Prostate gland (tissue), 2 donors: ENCODE data around the gene TFRC. TPM values are rescaled to one million over a fixed set of nuclear protein-coding genes. Genes with fewer than 3 reads are reported as not detected.
"Not testable (repeated sequence)": the region's sequence is repeated elsewhere in the genome, so short reads cannot be mapped to it uniquely, and the experiment has no call there.

ENCODE experiments used
- DNase-seq: peaks from one replicate; pipeline ENCODE4 v3.0.0-alpha.2; 2019; ENCODE audit warnings: low spot score
- H3K27ac ChIP-seq, 2 donors: fragments of 200-600 bp; sonication (generic); 2 replicates each; pipeline ENCODE4 v1.5.1; 2017 to 2019
- H3K27me3 ChIP-seq: fragments of 200-600 bp; sonication (generic); replicated peaks from 2 replicates; pipeline ENCODE4 v1.5.1; 2019; ENCODE audit not compliant: insufficient read depth
- H3K36me3 ChIP-seq, 2 donors: fragments of 200-600 bp; sonication (generic); 1 replicate in 1 of 2; 2 replicates in 1 of 2; pipeline versions ENCODE4 v1.5.1 to v1.8.1; 2017 to 2019
- H3K4me1 ChIP-seq: fragments of 200-600 bp; sonication (generic); replicated peaks from 2 replicates; pipeline ENCODE4 v1.5.1; 2019
- H3K4me3 ChIP-seq, 2 donors: fragments of 200-600 bp; sonication (generic); 2 replicates each; pipeline ENCODE4 v1.5.1; 2017 to 2019
- H3K9me3 ChIP-seq: fragments of 200-600 bp; sonication (generic); 2 replicates; pipeline ENCODE4 v1.5.1; 2017
- POLR2A ChIP-seq: fragments of 450-650 bp; IDR thresholded peaks from one replicate; pipeline ENCODE4 v1.6.1; 2016; ENCODE audit warnings: antibody characterized with exemption, mild to moderate bottlenecking
- POLR2AphosphoS5 ChIP-seq: sonication (generic); formaldehyde crosslinking; IDR thresholded peaks from one replicate; pipeline ENCODE4 v1.6.1; 2017; ENCODE audit warnings: antibody characterized with exemption
- WGBS: methylation state at CpG from one replicate; pipeline ENCODE4 v1.1.5; 2018; 5-methylcytosine and 5-hydroxymethylcytosine counted together
- intact Hi-C: fragments of 100-400 bp; cut with DNase I; formaldehyde crosslinking; loops from one replicate; pipeline ENCODE4 v1.14.2; 2022
- total RNA-seq, 2 donors: library from RNA; depleted of rRNA; stranded (reverse); fragments of >200 nt; gene quantifications; one replicate each; pipeline ENCODE4 v1.1.0, GENCODE V29; 2016
- TF ChIP-seq, protein P1 (sequence below), 4 experiments: fragments of 200-600 bp in 2 of 4; fragments of 450-650 bp in 2 of 4; sonication (generic) in 2 of 4; IDR thresholded peaks; 1 replicate in 3 of 4; 2 replicates in 1 of 4; pipeline ENCODE4 v1.5.1; 2016 to 2019; ENCODE audit warnings: antibody characterized with exemption in 4 of 4, mild to moderate bottlenecking in 2 of 4, moderate library complexity in 2 of 4

The TFRC gene
- total RNA-seq, 2 donors from 2014 or later, result 33.8 to 68.1 TPM

- H3K4me3 ChIP-seq, result no peak overlapping the region
- H3K27ac ChIP-seq, result no peak overlapping the region
- TF ChIP-seq, protein P1, sequence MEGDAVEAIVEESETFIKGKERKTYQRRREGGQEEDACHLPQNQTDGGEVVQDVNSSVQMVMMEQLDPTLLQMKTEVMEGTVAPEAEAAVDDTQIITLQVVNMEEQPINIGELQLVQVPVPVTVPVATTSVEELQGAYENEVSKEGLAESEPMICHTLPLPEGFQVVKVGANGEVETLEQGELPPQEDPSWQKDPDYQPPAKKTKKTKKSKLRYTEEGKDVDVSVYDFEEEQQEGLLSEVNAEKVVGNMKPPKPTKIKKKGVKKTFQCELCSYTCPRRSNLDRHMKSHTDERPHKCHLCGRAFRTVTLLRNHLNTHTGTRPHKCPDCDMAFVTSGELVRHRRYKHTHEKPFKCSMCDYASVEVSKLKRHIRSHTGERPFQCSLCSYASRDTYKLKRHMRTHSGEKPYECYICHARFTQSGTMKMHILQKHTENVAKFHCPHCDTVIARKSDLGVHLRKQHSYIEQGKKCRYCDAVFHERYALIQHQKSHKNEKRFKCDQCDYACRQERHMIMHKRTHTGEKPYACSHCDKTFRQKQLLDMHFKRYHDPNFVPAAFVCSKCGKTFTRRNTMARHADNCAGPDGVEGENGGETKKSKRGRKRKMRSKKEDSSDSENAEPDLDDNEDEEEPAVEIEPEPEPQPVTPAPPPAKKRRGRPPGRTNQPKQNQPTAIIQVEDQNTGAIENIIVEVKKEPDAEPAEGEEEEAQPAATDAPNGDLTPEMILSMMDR (IDR thresholded peaks at IDR 0.05), result no peak
- no peak for TF ChIP-seq POLR2A
- TF ChIP-seq POLR2AphosphoS5, result no peak
- H3K27me3 ChIP-seq, result no peaks in the 10 kb centered on the region
- no peaks in the 10 kb centered on the region for H3K4me1 ChIP-seq
- 83% methylated on average over 12 of the region's 12 CpGs for WGBS
- H3K9me3 ChIP-seq, result no peaks in the 10 kb centered on the region
- no peaks in the 10 kb centered on the region for H3K36me3 ChIP-seq
- DNase-seq, result no peak
- intact Hi-C loops, result no loop called here
These were observed 56.9 kb downstream of the TFRC start for GRCh38 chr3:196024968-196025367.

- no peak overlapping the region for H3K27ac ChIP-seq
- no peaks in the 10 kb centered on the region for H3K27me3 ChIP-seq
- H3K4me3 ChIP-seq, result no peak overlapping the region
- H3K9me3 ChIP-seq, result no peaks in the 10 kb centered on the region
- no peaks in the 10 kb centered on the region for H3K36me3 ChIP-seq
- TF ChIP-seq, protein P1 (IDR thresholded peaks at IDR 0.05), result no peak
- TF ChIP-seq POLR2A (no peak), POLR2AphosphoS5 (no peak)
- no peak for DNase-seq
- 75% methylated on average over 8 of the region's 8 CpGs for WGBS
- no peaks in the 10 kb centered on the region for H3K4me1 ChIP-seq
- intact Hi-C loops, result no loop called here
These were observed 57.9 kb downstream of the TFRC start for GRCh38 chr3:196023947-196024346.

DNA sequence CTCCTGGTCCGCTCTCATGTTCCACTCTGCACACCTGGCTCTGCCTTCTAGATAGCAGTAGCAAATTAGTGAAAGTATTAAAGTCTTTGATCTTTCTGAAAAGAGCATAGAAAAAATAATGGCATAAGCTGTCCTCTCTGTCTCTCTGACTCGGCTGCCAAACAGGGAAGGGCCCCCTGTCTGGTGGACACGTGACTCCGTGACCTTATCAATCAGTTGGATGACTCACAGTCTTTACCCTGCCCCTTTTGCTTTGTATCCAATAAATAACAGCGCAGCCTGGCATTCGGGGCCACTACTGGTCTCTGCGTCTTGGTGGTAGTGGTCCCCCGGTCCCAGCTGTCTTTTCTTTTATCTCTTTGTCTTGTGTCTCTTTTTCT lies 59.4 kb downstream of the TFRC start:
- H3K27ac ChIP-seq, result peak overlapping the region in 1 of 2 donors; percentile 55
- H3K36me3 ChIP-seq, intact Hi-C loops, H3K4me3 ChIP-seq, H3K4me1 ChIP-seq, DNase-seq, H3K9me3 ChIP-seq, H3K27me3 ChIP-seq: not testable (repeated sequence)
- 87% methylated on average over 8 of the region's 8 CpGs for WGBS

DNA sequence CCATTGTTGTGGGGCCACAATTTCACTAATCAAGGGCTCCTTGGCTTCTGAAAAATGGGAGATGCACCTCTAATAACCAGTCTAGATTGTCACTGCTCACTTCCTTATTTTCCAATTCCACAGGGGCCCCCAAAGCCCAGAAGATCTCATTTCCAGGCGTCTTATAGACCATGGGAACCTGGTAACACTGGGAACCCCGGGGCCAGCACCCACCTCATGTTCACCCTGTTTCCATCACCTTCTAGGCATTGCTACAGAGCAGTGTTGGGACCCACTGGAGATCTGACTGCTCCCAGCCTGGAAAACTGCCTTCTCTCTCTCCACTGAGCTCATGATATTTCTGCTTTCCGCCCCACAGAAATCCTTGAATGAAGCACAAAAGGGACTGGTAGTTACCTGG lies 61.5 kb downstream of the TFRC start:
- no peak overlapping the region for H3K27ac ChIP-seq
- 80% methylated on average over 3 of the region's 3 CpGs for WGBS
- TF ChIP-seq POLR2A (no peak), POLR2AphosphoS5 (no peak)
- TF ChIP-seq, protein P1 (IDR thresholded peaks at IDR 0.05), result no peak
- no peaks in the 10 kb centered on the region for H3K9me3 ChIP-seq
- H3K36me3 ChIP-seq, result no peaks in the 10 kb centered on the region
- H3K27me3 ChIP-seq, result no peaks in the 10 kb centered on the region
- H3K4me3 ChIP-seq, result no peak overlapping the region
- no peak for DNase-seq
- intact Hi-C loops, result no loop called here
- no peaks in the 10 kb centered on the region for H3K4me1 ChIP-seq

GRCh38 chr3:196019576-196019975 lies 62.3 kb downstream of the TFRC start:
- WGBS, result 68% methylated on average over 12 of the region's 12 CpGs

DNA sequence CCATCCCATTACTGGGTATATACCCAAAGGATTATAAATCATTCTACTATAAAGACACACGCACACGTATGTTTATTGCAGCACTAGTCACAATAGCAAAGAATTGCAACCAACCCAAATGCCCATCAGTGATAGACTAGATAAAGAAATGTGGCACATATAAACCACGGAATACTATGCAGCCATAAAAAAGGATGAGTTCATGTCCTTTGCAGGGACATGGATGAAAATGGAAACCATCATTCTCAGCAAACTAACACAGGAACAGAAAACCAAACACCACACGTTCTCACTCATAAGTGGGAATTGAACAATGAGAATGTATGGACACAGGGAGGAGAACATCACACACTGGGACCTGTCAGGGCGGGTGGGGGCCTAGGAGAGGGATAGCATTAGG lies 63.7 kb downstream of the TFRC start:
- DNase-seq, H3K9me3 ChIP-seq, H3K27me3 ChIP-seq, H3K4me1 ChIP-seq, intact Hi-C loops, H3K4me3 ChIP-seq, H3K27ac ChIP-seq, H3K36me3 ChIP-seq: not testable (repeated sequence)
- 87% methylated on average over 5 of the region's 5 CpGs for WGBS

More at GRCh38 chr3:196019576-196019975, 62.3 kb downstream of the TFRC start:
- intact Hi-C loops, H3K9me3 ChIP-seq, H3K27ac ChIP-seq, H3K27me3 ChIP-seq, DNase-seq, H3K36me3 ChIP-seq, H3K4me1 ChIP-seq, H3K4me3 ChIP-seq: not testable (repeated sequence)
